Gastroesophageal sphincter (tissue), 4 donors: Measurements from ENCODE around the gene MSMO1. TPM values are rescaled to one million over a fixed set of nuclear protein-coding genes. Genes with fewer than 3 reads are reported as not detected.

Source experiments
- ATAC-seq: fragments of 150-250 bp; one replicate; pipeline ENCODE4 v1.9.1; 2016; ENCODE audit warnings: mild to moderate bottlenecking, moderate library complexity
- H3K27ac ChIP-seq, 4 donors: fragments of 200-600 bp; sonication (generic) in 3 of 4; 1 replicate in 3 of 4; 2 replicates in 1 of 4; pipeline ENCODE4 v1.5.1; 2016 to 2019
- H3K27me3 ChIP-seq: fragments of 200-600 bp; sonication (generic); one replicate; pipeline ENCODE4 v1.5.1; 2019
- H3K36me3 ChIP-seq, 2 donors: fragments of 200-600 bp; sonication (generic); one replicate each; pipeline ENCODE4 v1.5.1; 2019; ENCODE audit warnings: control low read depth in 1 of 2
- H3K4me1 ChIP-seq, 3 donors: fragments of 200-600 bp; sonication (generic); 1 replicate in 2 of 3; 2 replicates in 1 of 3; pipeline ENCODE4 v1.5.1; 2016 to 2019; ENCODE audit warnings: control low read depth in 2 of 3
- H3K4me3 ChIP-seq, 2 donors: fragments of 200-600 bp; sonication (generic); one replicate each; pipeline ENCODE4 v1.5.1; 2019; ENCODE audit warnings: mild to moderate bottlenecking in 1 of 2, moderate library complexity in 1 of 2
- H3K9me3 ChIP-seq, 3 donors: fragments of 200-600 bp; sonication (generic); one replicate each; pipeline ENCODE4 v1.5.1; 2017 to 2019; ENCODE audit warnings: control low read depth in 2 of 3
- CTCF ChIP-seq, 4 experiments: fragments of 200-600 bp in 2 of 4; fragments of 450-650 bp in 2 of 4; sonication (generic) in 1 of 4; IDR thresholded peaks; one replicate each; pipeline ENCODE4 v1.5.1; 2017 to 2019; ENCODE audit warnings: antibody characterized with exemption in 4 of 4, mild to moderate bottlenecking in 2 of 4, moderate library complexity in 2 of 4
- EP300 ChIP-seq: sonication (generic); formaldehyde crosslinking; IDR thresholded peaks from one replicate; pipeline ENCODE4 v1.6.1; 2017; ENCODE audit warnings: antibody characterized with exemption, mild to moderate bottlenecking
- POLR2A ChIP-seq, 2 donors: fragments of 450-650 bp; IDR thresholded peaks; one replicate each; pipeline ENCODE4 v1.6.1; 2017; ENCODE audit warnings: antibody characterized with exemption in 2 of 2, mild to moderate bottlenecking in 2 of 2, moderate library complexity in 1 of 2
- POLR2AphosphoS5 ChIP-seq: sonication (generic); formaldehyde crosslinking; IDR thresholded peaks from one replicate; pipeline ENCODE4 v1.6.1; 2017; ENCODE audit warnings: antibody characterized with exemption
- WGBS, 2 donors: methylation state at CpG; one replicate each; pipeline ENCODE4 v1.1.5; 2018; ENCODE audit warnings: low coverage in 1 of 2; 5-methylcytosine and 5-hydroxymethylcytosine counted together
- total RNA-seq, 4 donors: library from RNA; depleted of rRNA; stranded (reverse); fragments of >200 nt; gene quantifications; one replicate each; pipeline ENCODE4 v1.1.0, GENCODE V29; 2016

The MSMO1 gene
- total RNA-seq, 4 donors from 2014 or later = 10.4 to 34.7 (median 13.9) TPM

DNA sequence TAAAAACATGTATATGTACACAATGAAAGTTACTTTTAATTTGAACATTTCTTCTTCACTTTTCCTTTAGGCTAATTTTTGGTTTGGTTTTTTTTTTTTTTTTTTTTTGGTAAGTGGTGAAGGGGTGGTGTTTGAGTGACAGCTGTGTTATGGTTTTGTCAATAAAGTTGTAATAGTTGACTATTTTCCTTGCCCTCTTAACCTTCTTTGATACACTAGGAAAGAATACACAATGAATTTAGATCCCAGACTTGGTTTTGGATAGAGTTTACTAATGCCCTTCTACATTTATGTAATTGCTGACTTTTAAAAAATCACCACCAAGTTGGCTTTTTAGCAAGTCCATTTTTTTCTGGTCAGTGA lies 38.1 kb upstream of the MSMO1 start:
- peaks cover 0 to 4% (median 0%) of the 10 kb centered on the region in 3 donors for H3K4me1 ChIP-seq
- TF ChIP-seq POLR2A (IDR thresholded peaks at IDR 0.05) (no peak), CTCF (IDR thresholded peaks at IDR 0.05) (no peak), POLR2AphosphoS5 (no peak), EP300 (no peak)
- H3K36me3 ChIP-seq = peaks cover 0 to 7% of the 10 kb centered on the region in 2 donors
- no peak overlapping the region for H3K4me3 ChIP-seq
- no peaks in the 10 kb centered on the region for H3K27me3 ChIP-seq
- no peak for ATAC-seq
- H3K9me3 ChIP-seq = no peaks in the 10 kb centered on the region
- no peak overlapping the region for H3K27ac ChIP-seq

DNA sequence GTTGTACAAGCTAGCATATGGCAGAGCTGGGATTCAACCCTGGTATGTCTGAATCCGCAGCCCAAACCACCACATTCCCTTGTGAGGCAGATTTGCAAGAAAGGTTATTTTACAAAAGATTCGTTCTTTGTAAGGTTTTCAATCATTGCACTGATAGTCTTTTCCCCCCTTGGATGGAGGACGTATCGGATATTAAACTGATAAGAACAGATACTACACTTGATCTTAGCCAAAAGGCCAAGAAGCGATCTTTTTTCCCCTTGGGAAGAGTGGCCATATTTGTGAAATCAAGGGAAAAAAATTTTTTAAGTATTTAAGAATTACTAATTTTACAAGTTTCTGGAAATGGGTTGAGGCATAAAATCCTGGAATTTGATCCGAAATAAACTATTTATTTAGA lies 34.4 kb upstream of the MSMO1 start:
- Histone ChIP-seq H3K27me3 (no peaks in the 10 kb centered on the region), H3K36me3 (peaks cover 0 to 21% of the 10 kb centered on the region in 2 donors), H3K4me3 (no peak overlapping the region), H3K27ac (no peak overlapping the region), H3K4me1 (peaks cover 0 to 4% (median 0%) of the 10 kb centered on the region in 3 donors), H3K9me3 (no peaks in the 10 kb centered on the region)
- TF ChIP-seq CTCF (IDR thresholded peaks at IDR 0.05) = no peak
- no peak for TF ChIP-seq EP300
- TF ChIP-seq POLR2A (IDR thresholded peaks at IDR 0.05) = no peak
- no peak for TF ChIP-seq POLR2AphosphoS5
- 90 to 100% methylated on average over 1 to 6 of the region's 6 CpGs for WGBS, 2 donors
- no peak for ATAC-seq

DNA sequence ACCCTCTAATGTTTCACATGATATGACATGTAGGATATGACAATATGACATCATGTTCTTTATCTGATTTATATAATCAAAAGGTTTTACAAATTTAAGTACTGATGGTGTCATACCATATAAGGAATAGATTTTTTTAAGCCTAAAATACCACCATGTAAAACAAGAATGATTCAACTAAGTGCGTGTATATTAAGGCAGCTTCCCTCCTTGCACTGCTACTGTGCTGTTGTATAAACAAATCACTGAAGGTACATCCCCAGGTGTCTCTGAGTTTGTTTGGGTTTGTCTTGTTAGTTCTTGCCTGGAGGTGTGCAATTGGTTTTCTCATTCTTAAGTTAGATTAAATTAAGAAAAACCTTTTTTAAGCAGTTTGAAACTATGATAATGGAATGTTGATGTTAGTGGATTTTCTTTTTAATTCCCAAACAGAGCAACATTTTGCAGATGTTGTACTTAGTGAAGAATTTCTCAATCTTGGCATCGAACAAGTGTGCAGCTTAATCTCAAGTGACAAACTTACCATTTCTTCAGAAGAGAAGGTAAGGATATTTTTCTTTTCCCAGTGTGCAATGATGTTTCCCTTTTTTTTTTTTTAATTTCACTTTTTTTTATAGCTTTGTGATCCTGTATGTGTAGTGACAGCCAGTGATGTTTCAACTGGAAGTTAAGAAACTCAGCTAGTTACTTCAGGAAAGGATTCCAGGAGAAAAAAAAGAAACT lies 33.4 kb upstream of the MSMO1 start:
- Histone ChIP-seq H3K4me3 (no peak overlapping the region), H3K27ac (no peak overlapping the region), H3K27me3 (no peaks in the 10 kb centered on the region), H3K36me3 (peaks cover 0 to 24% of the 10 kb centered on the region in 2 donors), H3K9me3 (no peaks in the 10 kb centered on the region), H3K4me1 (no peaks in the 10 kb centered on the region)
- 53 to 64% methylated on average over 2 of the region's 2 CpGs for WGBS, 2 donors
- TF ChIP-seq POLR2AphosphoS5 = no peak
- ATAC-seq = peak; percentile 25

GRCh38 chr4:165294907-165295306 lies 32.6 kb upstream of the MSMO1 start:
- Histone ChIP-seq H3K27me3 (no peaks in the 10 kb centered on the region), H3K36me3 (peaks cover 0 to 32% of the 10 kb centered on the region in 2 donors), H3K9me3 (no peaks in the 10 kb centered on the region), H3K4me3 (no peak overlapping the region), H3K27ac (no peak overlapping the region), H3K4me1 (no peaks in the 10 kb centered on the region)
- no peak for ATAC-seq
- TF ChIP-seq POLR2A (IDR thresholded peaks at IDR 0.05) (no peak), POLR2AphosphoS5 (no peak), EP300 (no peak), CTCF (IDR thresholded peaks at IDR 0.05) (no peak)
- WGBS, 2 donors = 63 to 65% methylated on average over 4 to 5 of the region's 5 CpGs

DNA sequence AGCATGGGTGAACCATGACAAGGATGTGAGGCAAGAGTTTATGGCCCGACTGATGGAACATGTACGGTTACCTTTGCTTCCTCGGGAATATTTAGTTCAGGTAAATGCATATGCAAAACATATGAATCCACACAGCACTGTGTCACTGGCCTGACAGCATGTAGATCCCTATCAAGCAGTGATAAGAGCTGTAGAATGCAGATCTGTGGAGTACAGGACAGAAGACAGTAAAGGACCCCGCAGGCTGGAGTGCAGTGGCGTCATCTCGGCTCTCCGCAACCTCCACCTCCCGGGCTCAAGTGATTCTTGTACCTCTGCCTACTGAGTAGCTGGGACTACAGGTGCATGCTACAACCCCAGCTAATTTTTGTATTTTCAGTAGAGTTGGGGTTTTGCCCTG lies 29.8 kb upstream of the MSMO1 start:
- ATAC-seq = no peak
- Histone ChIP-seq H3K36me3 (peaks cover 0 to 27% of the 10 kb centered on the region in 2 donors), H3K4me1 (peaks cover 0 to 14% (median 4%) of the 10 kb centered on the region in 3 donors), H3K27ac (no peak overlapping the region), H3K9me3 (no peaks in the 10 kb centered on the region), H3K27me3 (no peaks in the 10 kb centered on the region), H3K4me3 (no peak overlapping the region)
- TF ChIP-seq POLR2A (IDR thresholded peaks at IDR 0.05) = no peak
- WGBS, 2 donors = 97 to 100% methylated on average over 4 to 5 of the region's 8 CpGs

DNA sequence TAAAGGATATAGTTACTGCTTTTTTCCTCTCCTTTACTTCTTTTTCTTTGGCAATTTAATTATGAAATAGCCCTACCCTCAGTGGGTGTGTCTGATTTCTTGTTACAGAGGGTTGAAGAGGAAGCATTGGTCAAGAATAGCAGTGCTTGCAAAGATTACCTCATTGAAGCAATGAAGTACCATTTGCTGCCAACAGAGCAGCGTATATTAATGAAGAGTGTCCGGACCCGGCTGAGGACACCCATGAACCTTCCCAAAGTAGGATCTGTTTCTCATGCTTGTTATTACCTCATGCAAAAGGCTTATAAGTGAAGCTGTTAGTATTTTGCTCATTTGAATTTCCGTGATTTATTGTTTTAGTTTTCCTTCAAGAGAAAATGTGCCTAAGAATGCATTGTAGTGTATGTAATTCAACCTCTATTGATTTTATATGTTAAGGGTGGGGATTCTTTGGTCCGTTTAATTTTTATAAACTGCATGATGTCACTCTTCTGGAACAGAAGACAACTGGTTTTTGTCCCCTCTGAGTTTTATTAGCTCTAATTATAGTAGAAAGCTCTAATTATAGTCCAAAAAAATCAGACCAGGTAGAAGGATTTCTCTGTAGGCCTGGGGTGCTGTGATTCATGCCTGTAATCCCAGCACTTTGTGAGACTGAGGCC lies 27.9 kb upstream of the MSMO1 start:
- no peak overlapping the region for H3K4me3 ChIP-seq
- H3K27me3 ChIP-seq = no peaks in the 10 kb centered on the region
- H3K4me1 ChIP-seq = peaks cover 0 to 14% (median 4%) of the 10 kb centered on the region in 3 donors
- no peak for ATAC-seq
- TF ChIP-seq EP300 (no peak), POLR2A (IDR thresholded peaks at IDR 0.05) (no peak), CTCF (IDR thresholded peaks at IDR 0.05) (no peak), POLR2AphosphoS5 (no peak)
- H3K36me3 ChIP-seq = peaks cover 0 to 27% of the 10 kb centered on the region in 2 donors
- 85% methylated on average over 4 to 5 of the region's 5 CpGs for WGBS, 2 donors
- no peak overlapping the region for H3K27ac ChIP-seq
- H3K9me3 ChIP-seq = no peaks in the 10 kb centered on the region
